ENCODE results near the gene DUSP6.

DUSP6 gene

GRCh38 chr12:89351489-89352241 is 636 bp downstream of the DUSP6 start:
- peaks cover 65% of the 10 kb centered on the region for H3K4me1 Mint-ChIP-seq
- peak overlapping the region; percentile 99 for H3K4me3 Mint-ChIP-seq
- peak overlapping the region; percentile 97 for H3K27ac Mint-ChIP-seq
- H3K36me3 Mint-ChIP-seq, result peaks cover 44% of the 10 kb centered on the region
- H3K9me3 Mint-ChIP-seq, result no peaks in the 10 kb centered on the region
- peaks cover 3% of the 10 kb centered on the region for H3K27me3 Mint-ChIP-seq
- DNase-seq, result peak; percentile 60
- CTCF ChIA-PET, result interaction anchor here (0.8 to 4.0 kb wide), 13 partner anchors 24 to 334 kb away, joined by 3 to 32 read pairs (median 4); no protein-coding TSS in a partner anchor

DNA sequence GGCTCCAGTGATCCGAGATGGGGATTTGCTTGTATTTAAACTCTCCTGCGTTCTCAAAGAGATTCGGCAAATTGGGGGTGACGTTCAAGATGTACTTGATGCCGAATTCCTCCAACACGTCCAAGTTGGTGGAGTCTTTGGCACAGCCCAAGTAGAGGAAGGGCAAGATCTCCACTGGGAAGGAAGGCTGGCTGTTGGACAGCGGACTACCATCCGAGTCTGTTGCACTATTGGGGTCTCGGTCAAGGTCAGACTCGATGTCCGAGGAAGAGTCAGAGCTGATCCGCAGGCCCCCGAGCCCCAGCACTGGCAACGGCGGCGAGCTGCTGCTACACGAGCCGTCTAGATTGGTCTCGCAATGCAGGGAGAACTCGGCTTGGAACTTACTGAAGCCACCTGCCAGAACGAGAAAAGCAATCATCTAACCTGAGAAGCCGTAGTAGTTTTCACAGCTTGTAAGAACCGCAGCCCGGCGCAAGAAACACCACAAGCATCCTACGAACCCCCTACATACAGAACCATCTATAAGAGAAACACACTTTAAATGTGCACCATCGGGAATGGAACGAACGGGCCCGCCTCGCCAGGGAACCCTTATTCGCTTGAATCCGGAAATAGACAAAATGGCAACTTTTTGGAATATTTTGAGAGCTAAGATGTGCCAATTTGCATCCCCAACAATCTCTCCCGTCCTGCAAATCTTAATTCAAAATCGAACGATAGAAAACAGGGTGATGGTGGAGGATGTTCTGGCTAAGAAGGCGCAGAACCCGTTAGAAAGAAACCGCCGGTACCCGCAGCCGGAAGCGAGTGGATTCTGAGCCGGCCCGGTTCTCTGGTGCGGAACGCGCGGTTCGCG is 1.4 kb downstream of the DUSP6 start:
- H3K9me3 Mint-ChIP-seq, result no peaks in the 10 kb centered on the region
- peaks cover 3% of the 10 kb centered on the region for H3K27me3 Mint-ChIP-seq
- CTCF ChIA-PET, result interaction anchor here (0.8 to 4.0 kb wide), 11 partner anchors 23 to 333 kb away, joined by 3 to 32 read pairs (median 3); no protein-coding TSS in a partner anchor
- peak; percentile 46 for DNase-seq
- peak overlapping the region; percentile 97 for H3K27ac Mint-ChIP-seq
- H3K4me3 Mint-ChIP-seq, result peak overlapping the region; percentile 99
- peaks cover 49% of the 10 kb centered on the region for H3K36me3 Mint-ChIP-seq
- H3K4me1 Mint-ChIP-seq, result peaks cover 70% of the 10 kb centered on the region

- no peaks in the 10 kb centered on the region for H3K9me3 Mint-ChIP-seq
- peaks cover 71% of the 10 kb centered on the region for H3K4me1 Mint-ChIP-seq
- peak overlapping the region; percentile 97 for H3K27ac Mint-ChIP-seq
- peaks cover 3% of the 10 kb centered on the region for H3K27me3 Mint-ChIP-seq
- CTCF ChIA-PET, result interaction anchor here (0.8 to 4.0 kb wide), 6 partner anchors 45 to 331 kb away, joined by 3 to 32 read pairs (median 10); no protein-coding TSS in a partner anchor
- H3K36me3 Mint-ChIP-seq, result peaks cover 49% of the 10 kb centered on the region
- no peak for DNase-seq
- peak overlapping the region; percentile 99 for H3K4me3 Mint-ChIP-seq
These were observed 2.1 kb downstream of the DUSP6 start for GRCh38 chr12:89350260-89350629.

- Mint-ChIP-seq H3K4me1 (peaks cover 71% of the 10 kb centered on the region), H3K27me3 (peaks cover 3% of the 10 kb centered on the region), H3K27ac (peak overlapping the region; percentile 97), H3K9me3 (no peaks in the 10 kb centered on the region), H3K4me3 (peak overlapping the region; percentile 99), H3K36me3 (peaks cover 49% of the 10 kb centered on the region)
- CTCF ChIA-PET, result interaction anchor here (0.8 to 1.0 kb wide), 3 partner anchors 105 to 330 kb away, joined by 3 to 6 read pairs (median 3); no protein-coding TSS in a partner anchor
- DNase-seq, result peak; percentile 27
These were observed 2.5 kb downstream of the DUSP6 start for GRCh38 chr12:89349814-89350213.

- H3K27ac Mint-ChIP-seq, result peak overlapping the region; percentile 97
- H3K27me3 Mint-ChIP-seq, result no peaks in the 10 kb centered on the region
- peaks cover 69% of the 10 kb centered on the region for H3K4me1 Mint-ChIP-seq
- CTCF ChIA-PET, result interaction anchor here (0.7 to 1.0 kb wide), 5 partner anchors 104 to 329 kb away, joined by 3 to 6 read pairs (median 3); no protein-coding TSS in a partner anchor
- peak overlapping the region; percentile 99 for H3K4me3 Mint-ChIP-seq
- no peak for DNase-seq
- H3K36me3 Mint-ChIP-seq, result peaks cover 49% of the 10 kb centered on the region
- no peaks in the 10 kb centered on the region for H3K9me3 Mint-ChIP-seq
These were observed 3.2 kb downstream of the DUSP6 start for GRCh38 chr12:89348894-89349699.

- CTCF ChIA-PET, result interaction anchor here (0.9 to 3.9 kb wide), 12 partner anchors 15 to 327 kb away, joined by 3 to 18 read pairs (median 4); no protein-coding TSS in a partner anchor
- Mint-ChIP-seq H3K4me3 (peak overlapping the region; percentile 40), H3K4me1 (peaks cover 59% of the 10 kb centered on the region), H3K27me3 (no peaks in the 10 kb centered on the region), H3K9me3 (no peaks in the 10 kb centered on the region), H3K27ac (peak overlapping the region; percentile 89), H3K36me3 (peaks cover 52% of the 10 kb centered on the region)
- DNase-seq, result no peak
These were observed 4.9 kb downstream of the DUSP6 start for GRCh38 chr12:89347325-89347829.

GRCh38 chr12:89346741-89347324 is 5.5 kb downstream of the DUSP6 start:
- peaks cover 58% of the 10 kb centered on the region for H3K4me1 Mint-ChIP-seq
- DNase-seq, result no peak
- H3K4me3 Mint-ChIP-seq, result peak overlapping the region; percentile 66
- H3K27me3 Mint-ChIP-seq, result no peaks in the 10 kb centered on the region
- H3K27ac Mint-ChIP-seq, result peak overlapping the region; percentile 89
- H3K36me3 Mint-ChIP-seq, result peaks cover 51% of the 10 kb centered on the region
- CTCF ChIA-PET, result interaction anchor here (0.9 to 3.9 kb wide), 18 partner anchors 8 to 327 kb away, joined by 3 to 18 read pairs (median 3); no protein-coding TSS in a partner anchor
- H3K9me3 Mint-ChIP-seq, result no peaks in the 10 kb centered on the region

- H3K27me3 Mint-ChIP-seq, result peaks cover 4% of the 10 kb centered on the region
- peaks cover 62% of the 10 kb centered on the region for H3K4me1 Mint-ChIP-seq
- peak overlapping the region; percentile 89 for H3K27ac Mint-ChIP-seq
- peak overlapping the region; percentile 66 for H3K4me3 Mint-ChIP-seq
- CTCF ChIA-PET, result interaction anchor here (0.8 to 3.9 kb wide), 17 partner anchors 9 to 326 kb away, joined by 3 to 18 read pairs (median 4); no protein-coding TSS in a partner anchor
- H3K9me3 Mint-ChIP-seq, result no peaks in the 10 kb centered on the region
- peaks cover 48% of the 10 kb centered on the region for H3K36me3 Mint-ChIP-seq
- DNase-seq, result peak; percentile 55
These were observed 6.2 kb downstream of the DUSP6 start for GRCh38 chr12:89345830-89346740.

DNA sequence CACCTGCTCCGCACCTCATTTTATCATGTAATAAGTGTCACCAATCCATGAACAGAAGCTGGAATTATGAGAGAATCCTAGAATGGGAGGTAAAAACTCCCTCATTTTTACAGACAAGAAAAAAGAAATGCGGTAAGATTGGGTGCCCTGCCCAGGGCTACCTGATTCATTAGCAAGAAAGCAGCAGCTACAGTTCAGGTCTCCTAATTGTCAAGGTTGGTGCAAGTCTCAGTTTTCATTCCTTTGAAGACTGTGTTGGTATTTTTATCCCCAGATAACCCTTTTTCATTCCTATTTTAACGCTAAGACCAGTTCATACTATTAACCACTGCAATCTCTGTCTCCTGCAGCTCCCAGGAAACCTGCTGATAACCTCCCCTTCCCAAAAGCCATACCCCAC is 6.9 kb downstream of the DUSP6 start:
- CTCF ChIA-PET, result interaction anchor here (0.8 to 3.9 kb wide), 9 partner anchors 13 to 325 kb away, joined by 3 to 18 read pairs (median 6); no protein-coding TSS in a partner anchor
- H3K27me3 Mint-ChIP-seq, result peaks cover 4% of the 10 kb centered on the region
- H3K36me3 Mint-ChIP-seq, result peaks cover 42% of the 10 kb centered on the region
- H3K27ac Mint-ChIP-seq, result peak overlapping the region; percentile 43
- DNase-seq, result no peak
- no peak overlapping the region for H3K4me3 Mint-ChIP-seq
- H3K4me1 Mint-ChIP-seq, result peaks cover 58% of the 10 kb centered on the region
- no peaks in the 10 kb centered on the region for H3K9me3 Mint-ChIP-seq

DNA sequence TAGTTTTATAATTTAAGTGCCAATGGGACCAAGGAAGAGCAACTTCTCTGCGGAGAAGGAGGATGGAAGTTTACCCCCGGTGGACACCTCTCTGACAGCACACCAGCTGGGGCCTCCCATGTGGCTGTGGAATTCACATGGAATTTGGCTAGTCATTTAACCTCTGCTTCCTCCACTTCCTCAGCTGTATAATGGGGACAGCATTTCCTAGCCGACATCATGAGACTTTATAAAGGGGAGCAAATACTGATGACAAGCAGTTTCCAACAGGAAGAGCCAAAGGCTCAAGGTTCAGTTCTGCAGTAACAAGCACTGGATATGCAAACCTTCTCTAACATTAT is 7.5 kb downstream of the DUSP6 start:
- no peak overlapping the region for H3K27ac Mint-ChIP-seq
- H3K9me3 Mint-ChIP-seq, result no peaks in the 10 kb centered on the region
- peaks cover 4% of the 10 kb centered on the region for H3K27me3 Mint-ChIP-seq
- no peak for DNase-seq
- H3K4me1 Mint-ChIP-seq, result peaks cover 56% of the 10 kb centered on the region
- no peak overlapping the region for H3K4me3 Mint-ChIP-seq
- CTCF ChIA-PET, result interaction anchor here (3.4 to 3.9 kb wide), 2 partner anchors 12 to 325 kb away, joined by 10 to 18 read pairs; no protein-coding TSS in a partner anchor
- peaks cover 36% of the 10 kb centered on the region for H3K36me3 Mint-ChIP-seq

DNA sequence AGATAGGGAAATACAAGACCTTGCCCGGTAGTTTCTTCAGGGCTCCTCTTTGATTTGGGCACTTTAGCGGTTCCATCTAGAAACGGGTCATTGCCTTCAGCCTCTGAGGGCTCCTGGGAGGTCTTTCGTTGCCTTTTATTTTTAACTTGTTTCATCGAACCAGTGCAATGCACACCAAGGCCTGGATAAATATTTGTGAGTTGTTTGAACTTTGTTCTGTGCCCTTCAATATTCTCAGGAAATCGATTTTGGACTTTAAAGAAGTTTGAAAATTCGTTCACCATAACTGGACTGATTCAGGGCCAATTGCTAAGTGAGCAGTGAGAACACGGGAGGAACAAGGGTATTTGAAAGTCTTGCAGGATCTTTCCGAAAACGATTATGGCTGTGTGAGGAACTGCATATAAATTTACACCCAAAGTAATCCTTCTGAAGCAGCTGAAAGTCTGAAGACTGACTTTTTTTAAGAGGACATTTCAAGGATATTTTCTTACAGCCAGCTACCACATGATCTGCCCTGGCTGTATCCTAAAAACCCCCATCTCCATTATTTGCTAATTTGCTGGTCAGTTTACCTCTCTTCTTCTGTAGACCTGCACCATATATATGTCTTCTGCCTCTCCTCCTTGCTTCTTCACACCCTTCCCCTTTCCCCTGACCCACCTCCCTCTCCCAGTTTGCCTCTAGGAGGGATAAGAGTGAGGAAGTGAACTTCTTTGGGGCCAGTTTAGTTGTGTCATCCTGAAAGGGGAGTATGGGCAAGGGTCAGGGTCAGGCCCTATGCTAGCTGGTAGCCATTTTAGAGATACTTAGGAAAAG is 8.0 kb downstream of the DUSP6 start:
- Mint-ChIP-seq H3K9me3 (no peaks in the 10 kb centered on the region), H3K36me3 (peaks cover 32% of the 10 kb centered on the region), H3K27ac (no peak overlapping the region), H3K4me1 (peaks cover 52% of the 10 kb centered on the region), H3K27me3 (peaks cover 4% of the 10 kb centered on the region), H3K4me3 (no peak overlapping the region)
- CTCF ChIA-PET, result interaction anchor here (3.9 kb wide), 1 partner anchor 12 kb away, joined by 18 read pairs; no protein-coding TSS in a partner anchor
- DNase-seq, result no peak

Measured in activated naive CD4-positive, alpha-beta T cell treated with anti-CD3 and anti-CD28 coated beads, Interleukin-2, amount 10 ng/mL, durations not matched to agents 7 days and 5 days (primary cell).